ENCODE results near the gene ALDH1B1. TPM values are rescaled to one million over a fixed set of nuclear protein-coding genes. Genes with fewer than 3 reads are reported as not detected.

ALDH1B1 gene
- total RNA-seq, 1 donor from 2014 or later = 47.5 TPM

- H3K4me3 ChIP-seq (ENCODE audit: low read depth, low read length) = no peak overlapping the region
- DNase-seq (ENCODE audit: low read depth) = peak; percentile 56
- peak; percentile 80 for TF ChIP-seq CTCF (conservative IDR thresholded peaks at IDR 0.05; ENCODE audit: low read depth, low read length)
Observed at GRCh38 chr9:38362852-38363588, 29.5 kb upstream of the ALDH1B1 start.

GRCh38 chr9:38363589-38363925 lies 28.9 kb upstream of the ALDH1B1 start:
- no peak for TF ChIP-seq CTCF (conservative IDR thresholded peaks at IDR 0.05; ENCODE audit: low read depth, low read length)
- H3K4me3 ChIP-seq (ENCODE audit: low read depth, low read length) = no peak overlapping the region
- DNase-seq (ENCODE audit: low read depth) = no peak

- no peak for DNase-seq (ENCODE audit: low read depth)
- no peak overlapping the region for H3K4me3 ChIP-seq (ENCODE audit: low read depth, low read length)
- no peak for TF ChIP-seq CTCF (conservative IDR thresholded peaks at IDR 0.05; ENCODE audit: low read depth, low read length)
Observed at GRCh38 chr9:38367898-38368297, 24.6 kb upstream of the ALDH1B1 start.

GRCh38 chr9:38368731-38369130 lies 23.8 kb upstream of the ALDH1B1 start:
- no peak for TF ChIP-seq CTCF (conservative IDR thresholded peaks at IDR 0.05; ENCODE audit: low read depth, low read length)
- DNase-seq (ENCODE audit: low read depth) = no peak
- H3K4me3 ChIP-seq (ENCODE audit: low read depth, low read length) = no peak overlapping the region

- no peak for DNase-seq (ENCODE audit: low read depth)
- H3K4me3 ChIP-seq (ENCODE audit: low read depth, low read length) = no peak overlapping the region
- no peak for TF ChIP-seq CTCF (conservative IDR thresholded peaks at IDR 0.05; ENCODE audit: low read depth, low read length)
Observed at GRCh38 chr9:38370176-38370575, 22.3 kb upstream of the ALDH1B1 start.

GRCh38 chr9:38371495-38371894 lies 21.0 kb upstream of the ALDH1B1 start:
- TF ChIP-seq CTCF (conservative IDR thresholded peaks at IDR 0.05; ENCODE audit: low read depth, low read length) = peak; percentile 81
- DNase-seq (ENCODE audit: low read depth) = no peak
- H3K4me3 ChIP-seq (ENCODE audit: low read depth, low read length) = no peak overlapping the region

Measured in epithelial cell of proximal tubule (primary cell).